GM18499 (cell line): ENCODE measurements around the gene CAAP1.
"Not testable (repeated sequence)": the region's sequence is repeated elsewhere in the genome, so short reads cannot be mapped to it uniquely, and the experiment has no call there.

Experiments used
- ATAC-seq: cut with Tn5 transposase; IDR thresholded peaks from one replicate; pipeline ENCODE4 v1.9.1; 2021; ENCODE audit warnings: moderate number of reproducible peaks; ENCODE audit not compliant: insufficient read depth, unreplicated experiment

Gene CAAP1

GRCh38 chr9:26850995-26851394, 41.6 kb downstream of the CAAP1 start:
- ATAC-seq, result no peak

GRCh38 chr9:26833792-26834191, 58.8 kb downstream of the CAAP1 start:
- ATAC-seq, result no peak

GRCh38 chr9:26828391-26828955, 64.1 kb downstream of the CAAP1 start:
- ATAC-seq, result not testable (repeated sequence)

- ATAC-seq, result no peak
Measured at GRCh38 chr9:26814799-26815198, 77.8 kb downstream of the CAAP1 start.

GRCh38 chr9:26813247-26813646, 79.4 kb downstream of the CAAP1 start:
- ATAC-seq, result no peak

GRCh38 chr9:26812217-26812616, 80.4 kb downstream of the CAAP1 start:
- ATAC-seq, result no peak

- ATAC-seq, result no peak
Measured at GRCh38 chr9:26811106-26811505, 81.5 kb downstream of the CAAP1 start.

GRCh38 chr9:26809795-26810194, 82.8 kb downstream of the CAAP1 start:
- no peak for ATAC-seq

GRCh38 chr9:26807161-26807560, 85.4 kb downstream of the CAAP1 start:
- ATAC-seq, result no peak

GRCh38 chr9:26802921-26803320, 89.7 kb downstream of the CAAP1 start:
- no peak for ATAC-seq

GRCh38 chr9:26801772-26802171, 90.8 kb downstream of the CAAP1 start:
- ATAC-seq, result no peak

GRCh38 chr9:26800322-26800721, 92.3 kb downstream of the CAAP1 start:
- no peak for ATAC-seq

GRCh38 chr9:26791274-26791673, 101.3 kb downstream of the CAAP1 start:
- ATAC-seq, result no peak
